Large intestine (tissue), 3 donors: ENCODE data around the gene PLEKHA8. TPM values are rescaled to one million over a fixed set of nuclear protein-coding genes. Genes with fewer than 3 reads are reported as not detected.
"Not testable (repeated sequence)": the region's sequence is repeated elsewhere in the genome, so short reads cannot be mapped to it uniquely, and the experiment has no call there.

Experiments
- DNase-seq, 2 donors: peaks; one replicate each; pipeline versions ENCODE4 v3.0.0 to v3.0.0-alpha.2; 2013
- H3K27ac ChIP-seq: one replicate; pipeline ENCODE4 v1.5.1; 2013; ENCODE audit warnings: low read length
- H3K27me3 ChIP-seq: 2 replicates; pipeline ENCODE4 v1.6.1; 2013; ENCODE audit warnings: low read length; ENCODE audit not compliant: control insufficient read depth, insufficient read depth
- H3K36me3 ChIP-seq: 2 replicates; pipeline ENCODE4 v1.6.1; 2013; ENCODE audit warnings: low read length; ENCODE audit not compliant: control insufficient read depth, insufficient read depth
- H3K4me1 ChIP-seq: one replicate; pipeline ENCODE4 v1.6.1; 2013; ENCODE audit warnings: low read length; ENCODE audit not compliant: control insufficient read depth, insufficient read depth
- H3K4me3 ChIP-seq: one replicate; pipeline ENCODE4 v1.5.1; 2013; ENCODE audit warnings: low read length
- H3K9me3 ChIP-seq: one replicate; pipeline ENCODE4 v1.6.1; 2013; ENCODE audit warnings: mild to moderate bottlenecking, low read depth, low read length, moderate library complexity; ENCODE audit not compliant: control insufficient read depth
- WGBS: methylation state at CpG from one replicate; pipeline ENCODE4 v1.1.5; 2013; ENCODE audit warnings: low lambda C conversion rate; ENCODE audit not compliant: insufficient coverage; 5-methylcytosine and 5-hydroxymethylcytosine counted together
- polyA plus RNA-seq: library from polyadenylated mRNA; unstranded; fragments of 120-200 nt; gene quantifications from one replicate; pipeline ENCODE4 v1.2.1, GENCODE V29; 2013

The PLEKHA8 gene
- polyA plus RNA-seq, 1 donor: 7.3 TPM

DNA sequence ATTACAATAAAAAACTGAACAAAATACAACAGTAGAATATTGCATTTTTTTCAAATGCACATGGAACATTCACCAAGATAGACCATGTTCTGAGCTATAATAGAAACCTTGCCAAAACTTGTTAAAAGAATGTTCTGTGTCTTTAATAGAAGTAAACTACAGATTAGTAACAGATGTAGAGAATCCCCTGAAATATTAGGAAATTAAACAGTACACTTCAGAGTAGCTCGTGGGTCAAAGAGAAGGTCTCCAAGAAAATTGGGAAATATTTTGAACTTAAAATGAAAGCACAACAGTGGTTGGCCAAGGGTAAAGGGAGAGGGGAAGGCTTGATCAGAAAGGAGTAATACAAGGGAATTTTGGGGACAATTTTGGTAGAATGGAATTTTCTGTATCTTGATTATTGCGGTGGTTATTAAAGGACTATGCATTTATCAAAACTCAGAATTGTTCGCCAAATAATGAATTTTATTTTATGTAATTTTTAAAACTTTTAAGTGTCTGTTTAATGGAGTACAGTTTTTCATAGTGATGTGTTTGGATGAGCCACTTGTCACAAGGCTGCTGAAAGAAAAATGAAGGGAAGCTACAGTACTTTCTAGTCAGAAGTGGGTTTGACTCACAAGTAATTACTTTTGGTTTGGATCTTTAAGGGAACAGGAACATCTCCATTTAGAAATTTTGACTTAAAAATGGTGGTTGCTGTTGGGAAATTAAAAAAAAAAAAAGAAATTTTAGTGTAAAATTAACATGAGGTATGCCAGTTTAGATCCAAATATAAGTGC lies 10.2 kb downstream of the PLEKHA8 start:
- H3K27me3 ChIP-seq: no peaks in the 10 kb centered on the region
- 95% methylated on average over 3 of the region's 3 CpGs for WGBS
- no peak for DNase-seq
- H3K27ac ChIP-seq: no peak overlapping the region
- no peak overlapping the region for H3K4me3 ChIP-seq
- H3K9me3 ChIP-seq: no peaks in the 10 kb centered on the region
- no peaks in the 10 kb centered on the region for H3K36me3 ChIP-seq
- peaks cover 3% of the 10 kb centered on the region for H3K4me1 ChIP-seq

DNA sequence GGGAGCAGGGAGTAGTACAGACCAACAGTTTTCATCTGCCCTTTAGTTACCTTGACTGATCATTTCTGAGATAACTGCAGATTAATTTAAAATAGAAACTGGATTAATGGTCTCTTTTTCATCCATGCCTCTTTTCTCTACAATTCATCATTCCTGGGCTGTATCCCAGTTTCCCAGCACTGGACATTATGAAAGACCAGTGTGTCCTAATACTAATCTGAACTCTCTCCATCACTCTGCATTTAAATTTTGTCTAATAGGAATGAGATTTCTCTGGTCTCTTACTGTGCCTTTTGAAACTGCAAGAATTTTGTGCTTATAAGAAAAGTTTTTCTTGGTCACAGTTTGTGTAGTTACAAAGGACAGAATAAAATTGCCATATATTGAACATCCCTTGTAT lies 12.7 kb downstream of the PLEKHA8 start:
- no peak for DNase-seq
- Histone ChIP-seq H3K9me3 (no peaks in the 10 kb centered on the region), H3K4me3 (no peak overlapping the region), H3K36me3 (peaks cover 3% of the 10 kb centered on the region), H3K27me3 (no peaks in the 10 kb centered on the region), H3K4me1 (peaks cover 3% of the 10 kb centered on the region), H3K27ac (no peak overlapping the region)

DNA sequence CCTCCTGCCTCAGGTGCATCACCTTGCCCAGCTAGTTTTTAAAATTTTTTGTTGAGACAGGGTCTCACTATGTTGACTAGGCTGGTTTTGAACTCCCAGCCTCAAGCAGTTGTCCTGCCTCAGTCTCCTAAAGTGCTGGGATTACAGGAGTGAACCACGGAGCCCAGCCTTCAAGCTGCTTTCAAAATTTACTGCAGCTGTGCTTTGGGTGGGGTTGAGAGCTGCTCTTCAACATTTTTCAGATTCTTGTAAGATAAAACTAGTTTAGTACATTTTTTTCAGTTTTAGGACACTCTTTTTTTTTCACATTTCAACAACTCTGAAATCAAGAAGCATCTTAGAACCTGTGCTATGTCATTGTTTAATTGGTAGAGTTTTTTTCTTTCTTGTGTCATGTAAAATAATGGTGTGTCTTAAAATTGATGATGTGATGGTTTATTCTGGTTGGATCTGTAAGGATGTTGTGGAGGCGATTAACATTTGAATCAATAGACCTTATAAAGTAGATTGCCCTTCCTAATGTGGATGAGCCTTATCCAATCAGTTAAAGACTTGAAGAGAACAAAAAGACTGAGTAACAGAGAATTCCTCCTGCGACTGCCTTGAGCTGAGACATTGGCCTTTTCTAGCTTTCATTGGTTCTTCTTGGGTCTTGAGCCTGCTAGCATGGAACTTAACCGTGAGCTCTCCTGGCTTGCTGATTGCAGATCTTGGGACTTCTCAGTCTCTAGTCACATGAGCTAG lies 13.5 kb downstream of the PLEKHA8 start:
- Histone ChIP-seq H3K4me3 (no peak overlapping the region), H3K4me1 (peaks cover 3% of the 10 kb centered on the region), H3K27me3 (no peaks in the 10 kb centered on the region), H3K27ac (no peak overlapping the region), H3K9me3 (no peaks in the 10 kb centered on the region), H3K36me3 (peaks cover 10% of the 10 kb centered on the region)
- no peak for DNase-seq
- no CpG with 5 or more reads among the region's 4 CpGs for WGBS

DNA sequence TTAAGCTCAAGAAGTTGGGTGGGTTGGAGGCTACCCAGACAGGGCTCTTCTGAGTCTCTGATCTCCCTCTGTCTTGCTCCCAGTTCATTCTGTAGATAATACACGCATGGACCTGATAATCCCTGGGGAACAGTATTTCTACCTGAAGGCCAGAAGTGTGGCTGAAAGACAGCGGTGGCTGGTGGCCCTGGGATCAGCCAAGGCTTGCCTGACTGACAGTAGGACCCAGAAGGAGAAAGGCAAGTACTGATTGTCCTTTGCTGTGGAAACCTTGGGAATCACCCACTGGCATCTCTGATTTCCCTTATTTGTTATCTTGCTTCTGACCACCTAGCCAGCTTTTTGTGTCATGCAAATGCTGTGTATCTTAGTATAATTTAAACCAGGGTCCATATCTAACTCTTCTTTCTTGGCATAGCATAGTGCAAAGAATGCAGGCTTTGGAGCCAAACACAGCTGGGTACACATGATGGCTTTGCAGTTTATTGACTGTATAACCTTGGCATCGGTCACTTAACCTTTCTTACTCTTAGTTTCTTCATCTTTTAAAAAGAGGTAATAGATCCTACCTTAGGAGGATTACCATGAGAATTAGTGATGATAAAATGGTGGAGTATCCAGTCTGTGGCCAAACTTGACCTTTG lies 18.0 kb downstream of the PLEKHA8 start:
- H3K27ac ChIP-seq: no peak overlapping the region
- DNase-seq: no peak
- no CpG with 5 or more reads among the region's 3 CpGs for WGBS
- peaks cover 20% of the 10 kb centered on the region for H3K36me3 ChIP-seq
- H3K27me3 ChIP-seq: no peaks in the 10 kb centered on the region
- no peak overlapping the region for H3K4me3 ChIP-seq
- no peaks in the 10 kb centered on the region for H3K9me3 ChIP-seq
- peaks cover 3% of the 10 kb centered on the region for H3K4me1 ChIP-seq

DNA sequence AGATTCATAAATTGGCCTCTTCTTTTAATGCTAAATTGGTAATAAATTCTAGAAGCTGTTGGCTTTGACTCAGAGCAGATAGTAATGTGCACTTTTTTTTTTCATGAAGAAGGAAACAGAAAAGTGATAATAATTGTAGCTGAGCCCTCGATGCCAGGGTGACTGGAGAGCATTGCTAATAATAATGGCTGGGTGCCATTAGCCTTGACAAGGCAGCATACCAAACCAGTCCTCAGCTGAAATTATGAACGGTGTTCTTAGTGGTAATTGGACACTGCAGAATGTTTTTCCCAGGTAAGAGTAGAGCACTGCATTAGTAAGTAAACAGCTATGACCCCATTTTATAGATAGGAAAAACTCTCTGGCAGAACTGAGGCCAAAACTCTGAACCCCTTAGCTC lies 18.9 kb downstream of the PLEKHA8 start:
- peaks cover 3% of the 10 kb centered on the region for H3K4me1 ChIP-seq
- H3K27me3 ChIP-seq: no peaks in the 10 kb centered on the region
- H3K36me3 ChIP-seq: peaks cover 20% of the 10 kb centered on the region
- WGBS: no CpG with 5 or more reads among the region's 2 CpGs
- H3K27ac ChIP-seq: no peak overlapping the region
- no peak overlapping the region for H3K4me3 ChIP-seq
- DNase-seq: no peak
- no peaks in the 10 kb centered on the region for H3K9me3 ChIP-seq

DNA sequence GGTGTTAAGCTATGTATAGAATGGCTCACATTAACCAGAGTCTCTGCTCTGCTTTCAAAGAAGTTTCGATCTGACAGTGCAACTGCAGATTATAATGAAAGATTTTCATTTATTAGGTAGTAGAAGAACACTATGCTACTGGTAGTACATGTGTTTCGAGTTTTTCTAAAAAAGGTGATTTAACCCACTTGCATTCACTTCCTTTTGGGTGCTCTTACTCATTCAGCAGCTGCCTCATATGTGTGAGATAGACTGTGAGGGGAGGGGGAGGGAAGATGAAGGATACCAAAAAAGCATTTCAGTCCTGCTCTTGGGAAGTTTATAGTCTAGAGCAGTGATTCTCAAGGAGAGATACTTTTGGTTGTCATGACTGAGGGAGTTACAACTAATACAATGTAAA lies 20.4 kb downstream of the PLEKHA8 start:
- Histone ChIP-seq H3K27me3 (no peaks in the 10 kb centered on the region), H3K4me1 (no peaks in the 10 kb centered on the region), H3K9me3 (no peaks in the 10 kb centered on the region), H3K36me3 (peaks cover 23% of the 10 kb centered on the region), H3K27ac (no peak overlapping the region), H3K4me3 (no peak overlapping the region)
- DNase-seq: no peak
- no CpG with 5 or more reads among the region's 2 CpGs for WGBS

DNA sequence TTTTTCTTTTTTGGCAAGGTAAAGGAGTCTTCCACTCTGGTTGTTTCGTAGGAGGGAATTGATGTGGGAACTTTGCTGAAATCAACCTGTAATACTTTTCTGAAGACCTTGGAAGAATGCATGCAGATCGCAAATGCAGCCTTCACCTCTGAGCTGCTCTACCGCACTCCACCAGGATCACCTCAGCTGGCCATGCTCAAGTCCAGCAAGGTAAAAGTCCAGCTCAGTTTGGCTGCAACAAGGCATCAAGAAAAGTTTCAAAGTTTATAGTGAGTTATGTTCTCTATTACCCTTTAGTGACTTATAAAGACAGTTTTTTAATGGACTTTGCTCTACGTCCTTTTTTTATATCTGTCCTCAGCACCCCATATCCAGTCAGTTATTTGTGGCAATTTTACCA lies 21.0 kb downstream of the PLEKHA8 start:
- DNase-seq: peak; percentile 37 to 40
- Histone ChIP-seq H3K36me3 (peaks cover 23% of the 10 kb centered on the region), H3K27ac (no peak overlapping the region), H3K4me1 (no peaks in the 10 kb centered on the region), H3K4me3 (no peak overlapping the region), H3K9me3 (no peaks in the 10 kb centered on the region), H3K27me3 (no peaks in the 10 kb centered on the region)
- 100% methylated on average over 2 of the region's 4 CpGs for WGBS

DNA sequence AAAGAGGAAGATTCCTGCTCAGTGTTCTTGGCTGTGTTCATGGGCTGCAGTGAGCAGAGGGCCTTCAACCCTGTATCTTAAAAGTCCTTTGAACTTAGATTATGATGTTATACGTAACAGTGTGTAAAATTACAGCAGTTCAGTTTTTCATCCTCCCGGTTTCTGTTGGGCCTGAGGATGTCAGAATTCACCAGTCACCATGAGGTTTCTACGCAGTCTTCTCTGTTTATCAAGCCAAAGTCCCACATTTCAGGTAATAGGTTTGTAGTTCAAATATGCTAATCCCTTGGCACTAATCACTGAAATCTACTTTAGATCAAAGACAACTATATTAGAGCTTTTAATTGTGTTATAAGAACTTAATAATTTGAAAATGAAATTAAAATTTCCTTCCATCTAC lies 24.9 kb downstream of the PLEKHA8 start:
- Histone ChIP-seq H3K27ac (no peak overlapping the region), H3K4me3 (no peak overlapping the region), H3K4me1 (no peaks in the 10 kb centered on the region), H3K9me3 (no peaks in the 10 kb centered on the region), H3K36me3 (peaks cover 15% of the 10 kb centered on the region), H3K27me3 (no peaks in the 10 kb centered on the region)
- 67% methylated on average over 2 of the region's 3 CpGs for WGBS
- no peak for DNase-seq

DNA sequence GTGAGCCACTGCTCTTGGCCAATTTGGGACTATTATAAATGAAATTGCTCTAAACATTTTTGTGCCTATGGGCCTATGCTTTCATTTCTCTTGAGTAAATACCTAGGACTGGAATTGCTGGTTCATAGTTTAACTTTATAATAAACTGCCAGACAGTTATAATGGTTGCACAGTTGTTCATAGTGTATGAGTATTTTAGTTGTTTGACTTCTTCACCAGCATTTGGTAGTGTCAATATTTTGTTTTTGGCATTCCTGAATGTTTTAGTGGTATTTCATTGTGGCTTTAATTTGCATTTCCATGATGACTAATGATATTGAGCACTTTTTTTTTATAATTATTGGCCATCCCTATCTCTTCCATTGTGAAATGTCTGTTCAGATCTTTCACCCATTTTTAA lies 29.5 kb downstream of the PLEKHA8 start:
- Histone ChIP-seq H3K27me3 (no peaks in the 10 kb centered on the region), H3K9me3 (no peaks in the 10 kb centered on the region), H3K36me3 (peaks cover 9% of the 10 kb centered on the region), H3K4me3 (no peak overlapping the region), H3K27ac (no peak overlapping the region), H3K4me1 (no peaks in the 10 kb centered on the region)
- no peak for DNase-seq

DNA sequence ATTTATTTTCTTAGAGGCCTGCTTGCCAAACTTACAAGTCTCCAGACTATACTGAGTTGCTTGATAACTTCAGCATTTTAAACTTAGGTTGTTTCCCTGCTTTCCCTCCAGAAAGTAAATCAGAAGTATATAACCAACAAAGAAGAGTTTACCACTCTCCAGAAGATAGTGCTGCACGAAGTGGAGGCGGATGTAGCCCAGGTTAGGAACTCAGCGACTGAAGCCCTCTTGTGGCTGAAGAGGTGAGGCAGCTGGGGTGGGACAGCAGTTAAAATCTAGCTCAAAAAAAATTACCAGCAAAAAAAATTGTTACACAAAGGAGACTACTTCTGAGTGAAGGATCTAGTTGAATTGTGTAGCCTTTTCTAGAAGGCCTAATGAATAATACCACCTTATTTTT lies 33.6 kb downstream of the PLEKHA8 start:
- no CpG with 5 or more reads among the region's 3 CpGs for WGBS
- H3K27me3 ChIP-seq, H3K4me3 ChIP-seq, H3K27ac ChIP-seq, H3K9me3 ChIP-seq, H3K4me1 ChIP-seq, H3K36me3 ChIP-seq: not testable (repeated sequence)
- peak in 1 of 2 donors; percentile 20 for DNase-seq
